GM19043 (cell line): ENCODE data around the gene CA10.

Experiments used
- ATAC-seq: cut with Tn5 transposase; IDR thresholded peaks from one replicate; pipeline ENCODE4 v1.9.1; 2021; ENCODE audit warnings: low read depth; ENCODE audit not compliant: unreplicated experiment

Gene CA10

GRCh38 chr17:52158450-52159042 lies at the start of gene CA10:
CA10 (minus strand) TSS chr17:52158714.
- ATAC-seq: no peak

DNA sequence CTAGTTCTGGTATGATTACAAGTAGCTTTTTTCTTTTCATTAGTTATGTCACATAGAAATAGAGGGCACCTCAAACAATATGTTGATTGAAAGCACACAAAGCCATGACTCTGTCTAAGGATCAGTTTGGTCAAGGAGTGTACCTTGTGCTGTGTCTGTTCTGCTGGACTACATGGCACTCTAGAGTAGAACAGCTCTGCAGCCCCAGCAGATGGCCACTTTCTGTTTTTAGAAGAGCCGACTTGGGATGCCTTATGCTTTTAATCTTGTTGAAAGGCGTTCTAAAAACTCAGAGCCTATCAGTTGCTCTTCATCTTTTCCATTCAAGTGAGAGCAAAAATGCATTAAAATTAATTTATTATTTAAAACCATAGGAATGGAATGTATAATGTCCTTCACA lies 49.3 kb upstream of the CA10 start:
- ATAC-seq: no peak

GRCh38 chr17:52202520-52203080 lies 44.1 kb upstream of the CA10 start:
- no peak for ATAC-seq

DNA sequence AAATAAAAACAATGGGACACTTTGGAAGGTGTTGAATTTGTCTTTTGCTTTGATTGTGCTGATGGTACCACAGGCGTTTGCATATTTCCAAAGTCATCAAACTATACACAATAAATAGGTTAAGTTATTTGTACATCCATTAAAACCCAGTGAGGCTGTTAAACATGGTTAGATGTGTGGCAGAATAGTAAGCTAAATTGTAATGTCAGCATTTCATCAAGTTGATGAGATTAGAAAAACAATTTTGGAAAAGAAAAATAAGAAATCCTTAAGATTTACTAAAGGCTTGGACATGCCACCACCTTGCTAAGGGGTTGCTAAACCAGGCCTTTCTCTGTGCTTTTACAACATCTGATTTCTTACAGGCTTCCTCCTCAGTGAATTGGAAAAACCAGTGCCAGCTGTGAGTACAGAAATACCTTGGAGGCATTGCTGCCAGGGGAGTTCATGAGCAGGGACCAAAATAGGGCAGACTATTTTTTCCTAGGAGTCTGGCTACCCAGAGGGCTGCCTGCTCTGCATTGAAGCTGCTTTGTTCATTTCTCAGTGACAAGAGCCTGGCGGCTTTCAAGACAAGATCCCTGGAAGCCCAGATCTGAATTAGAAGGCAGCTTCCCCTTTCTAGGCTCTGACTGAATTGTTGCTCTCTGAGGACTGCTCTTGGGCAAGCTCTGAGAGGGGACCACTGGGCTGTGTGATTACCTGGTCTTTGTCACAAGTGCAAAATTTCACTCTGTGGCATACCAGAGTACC lies 43.4 kb upstream of the CA10 start:
- no peak for ATAC-seq

DNA sequence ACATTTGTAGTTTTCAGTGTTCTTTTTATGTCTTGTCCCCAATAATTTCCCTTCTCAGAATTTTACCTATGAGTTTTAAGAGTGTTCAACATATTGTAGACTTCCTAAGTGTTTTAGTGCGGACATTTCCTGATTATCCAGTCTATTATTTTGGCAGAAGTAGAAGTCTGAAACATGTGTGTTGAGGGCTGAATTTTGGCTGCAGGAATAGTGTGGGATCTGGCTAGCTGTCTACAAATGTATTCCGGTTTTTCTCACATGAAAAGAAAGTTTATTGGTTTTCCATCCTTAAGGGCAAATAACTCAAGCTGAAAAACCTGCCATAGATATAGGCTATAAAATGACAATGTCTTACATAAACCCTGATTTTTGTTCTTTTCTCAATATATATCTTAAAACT lies 33.0 kb upstream of the CA10 start:
- no peak for ATAC-seq

GRCh38 chr17:52181782-52182181 lies 23.3 kb upstream of the CA10 start:
- no peak for ATAC-seq

GRCh38 chr17:52178012-52178411 lies 19.5 kb upstream of the CA10 start:
- ATAC-seq: no peak

DNA sequence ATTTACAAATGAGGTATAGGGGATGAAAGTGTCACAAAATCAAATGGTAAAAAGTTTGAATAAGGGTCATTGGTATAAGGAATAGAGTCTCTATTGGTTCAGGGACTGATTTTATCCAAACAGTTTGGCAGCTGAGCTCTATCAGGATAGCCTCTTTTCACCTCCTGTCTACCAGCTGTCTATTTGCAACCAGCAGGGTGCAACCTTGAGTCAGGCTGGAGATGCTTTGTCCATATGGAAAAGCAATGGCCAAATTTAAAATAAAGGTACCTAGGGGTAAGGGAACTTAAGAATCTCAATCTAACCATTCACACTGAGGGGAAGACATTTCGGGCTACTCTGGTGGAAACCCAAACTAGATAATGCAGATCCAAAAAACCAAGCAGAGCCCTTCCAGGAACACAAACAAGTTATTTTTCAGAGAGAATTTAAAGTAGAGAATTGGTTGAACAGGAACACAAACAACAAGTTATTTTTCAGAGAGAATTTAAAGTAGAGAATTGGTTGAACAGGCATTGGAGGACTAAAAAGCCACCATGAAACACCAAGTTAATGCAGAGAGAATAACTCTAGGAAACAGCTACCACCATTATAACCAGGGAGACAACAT lies 12.6 kb upstream of the CA10 start:
- ATAC-seq: no peak

DNA sequence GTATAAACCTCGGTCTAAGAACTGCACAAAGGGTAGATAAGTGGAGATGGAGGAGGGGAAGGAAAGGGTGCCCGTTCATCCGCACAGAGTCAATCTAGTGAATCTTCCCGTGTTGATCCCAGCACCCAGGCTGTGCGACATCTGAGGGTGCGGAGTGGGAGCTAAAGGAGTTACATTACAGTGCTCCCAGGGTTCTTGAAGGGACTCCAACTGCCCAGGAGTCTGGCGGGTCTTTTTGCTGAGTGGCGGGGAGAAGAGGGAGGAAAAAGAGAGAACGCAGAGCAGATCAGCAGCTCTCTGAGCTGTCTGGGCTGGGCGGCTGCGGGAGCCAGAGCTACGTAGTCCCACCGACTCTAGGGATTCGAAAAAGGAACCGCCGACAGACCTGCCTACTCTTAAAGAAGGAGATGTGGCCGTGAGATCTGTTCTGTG lies 1.6 kb upstream of the CA10 start:
- ATAC-seq: no peak

DNA sequence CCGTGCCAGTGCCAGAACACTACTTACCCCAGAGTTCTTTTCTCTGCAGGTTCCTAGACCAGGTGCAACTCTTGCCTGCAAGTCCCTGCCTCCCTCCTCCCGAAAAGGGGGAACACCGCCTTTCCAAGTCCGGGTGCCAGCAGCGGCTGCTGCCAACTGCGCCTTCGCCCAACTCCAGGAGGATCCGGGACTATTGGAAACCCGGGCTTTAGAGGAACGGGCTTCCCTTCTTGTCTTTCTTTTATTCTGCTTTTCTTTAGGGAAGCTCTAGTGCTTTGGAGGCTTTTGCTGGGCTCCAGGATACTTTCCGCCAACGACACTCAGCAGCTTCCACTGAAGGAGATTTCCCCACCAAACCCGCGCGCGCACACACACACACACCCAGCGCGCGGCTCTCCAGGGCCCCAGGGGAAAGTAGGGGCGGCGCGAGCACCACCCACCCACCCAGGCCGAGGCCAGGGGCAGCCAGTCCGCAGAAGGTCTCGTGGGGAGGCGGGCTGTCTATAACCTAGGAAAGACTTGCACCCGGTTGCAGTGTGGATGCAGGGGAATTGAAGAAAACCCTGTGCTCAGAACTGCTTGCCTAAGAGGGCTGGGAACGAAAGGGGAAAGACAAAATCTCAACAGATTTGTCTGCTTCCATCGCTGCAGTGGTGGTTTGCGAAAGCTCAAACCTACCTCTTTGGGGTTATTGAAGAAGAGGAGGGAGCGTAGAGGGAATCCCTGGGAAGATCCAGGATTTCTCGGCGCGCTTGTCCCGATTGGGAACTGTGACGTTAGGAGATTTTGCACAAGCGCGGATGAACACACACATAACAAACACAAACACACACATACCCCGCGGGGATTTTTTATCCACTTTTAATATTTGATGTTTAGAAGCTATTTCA lies 977 bp upstream of the CA10 start:
- no peak for ATAC-seq

GRCh38 chr17:52157603-52158449 lies 688 bp downstream of the CA10 start:
- ATAC-seq: no peak

- no peak for ATAC-seq
Measured at GRCh38 chr17:52156576-52157570, 1.6 kb downstream of the CA10 start.

- ATAC-seq: no peak
Measured at GRCh38 chr17:52155301-52155700, 3.2 kb downstream of the CA10 start.

DNA sequence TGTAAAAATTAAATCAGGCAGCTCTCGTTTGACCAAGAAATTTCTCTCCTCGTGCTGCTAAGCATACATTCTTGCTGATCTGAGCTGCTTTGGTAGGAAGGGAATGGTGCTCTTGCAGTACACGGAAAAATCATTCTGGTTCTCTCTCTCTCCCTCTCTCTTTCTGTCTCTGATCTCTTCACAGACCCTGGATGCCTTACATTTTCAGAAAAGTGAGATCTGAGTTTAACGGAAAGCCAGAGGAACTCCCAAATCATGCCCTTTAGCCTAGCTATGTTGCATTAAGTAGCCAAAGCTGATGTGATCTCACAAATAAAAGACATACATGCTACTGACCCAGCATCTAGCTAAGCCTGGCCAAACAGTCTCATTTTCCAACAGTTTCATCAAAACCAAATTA lies 4.0 kb downstream of the CA10 start:
- no peak for ATAC-seq

DNA sequence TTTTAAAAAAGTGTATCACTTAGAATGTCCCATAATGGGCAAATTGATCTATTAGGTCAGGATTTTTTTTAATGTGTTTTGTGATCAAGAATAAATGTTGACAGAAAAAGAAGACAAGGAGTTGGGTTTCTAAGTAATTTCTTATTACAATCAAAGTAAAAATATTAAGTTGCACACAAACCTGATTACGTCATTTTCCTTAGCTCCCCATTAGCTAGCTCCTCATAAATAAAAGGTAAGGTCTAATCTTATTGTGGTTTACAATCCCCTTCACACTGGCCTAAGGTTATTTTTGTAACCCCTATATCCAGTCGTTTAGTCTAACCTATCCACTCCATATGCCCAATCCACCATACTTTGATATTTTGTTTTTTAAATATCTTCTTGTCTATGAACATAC lies 7.6 kb downstream of the CA10 start:
- ATAC-seq: no peak

- no peak for ATAC-seq
Measured at GRCh38 chr17:52149626-52150025, 8.9 kb downstream of the CA10 start.

- no peak for ATAC-seq
Measured at GRCh38 chr17:52148969-52149351, 9.6 kb downstream of the CA10 start.

DNA sequence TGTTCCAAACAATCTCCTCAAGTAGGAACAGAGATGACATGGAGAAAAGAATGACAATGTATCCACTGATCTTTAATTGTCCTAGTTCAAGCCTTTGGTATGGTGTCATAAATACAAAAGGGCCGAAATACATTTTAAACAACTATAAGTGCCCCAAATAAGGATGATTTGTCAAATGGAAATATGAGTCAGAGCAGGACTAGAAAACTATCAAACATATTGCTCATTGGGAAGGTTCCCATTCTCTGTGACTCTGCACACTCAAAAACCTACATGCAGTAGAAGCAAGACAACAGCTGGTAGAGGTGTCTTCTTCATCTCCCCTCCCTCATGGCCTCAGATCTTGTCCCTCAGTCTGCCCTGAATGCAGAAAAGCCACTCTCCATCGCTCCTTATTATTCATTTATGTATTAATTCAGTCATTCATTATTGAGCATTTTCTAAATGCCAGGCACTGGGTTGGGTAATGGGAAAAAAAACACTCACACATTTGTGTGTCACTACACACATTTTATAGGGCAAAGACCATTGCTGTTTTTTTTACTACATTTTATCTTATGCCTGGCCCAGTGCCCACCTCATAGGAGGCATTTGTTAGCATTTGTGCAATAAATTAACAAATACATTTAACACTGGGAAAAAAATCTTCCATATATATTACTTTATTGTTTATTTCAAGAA lies 10.1 kb downstream of the CA10 start:
- no peak for ATAC-seq
